HepG2 (cell line): ENCODE measurements around the gene UBE2O. TPM values are rescaled to one million over a fixed set of nuclear protein-coding genes. Genes with fewer than 3 reads are reported as not detected.

Experiments used
- CEBPB ChIP-seq: IDR thresholded peaks from 2 replicates; pipeline ENCODE4 v1.6.1; 2011; ENCODE audit warnings: low read depth, low read length, improper control_type of control experiment, borderline replicate concordance
- CEBPG ChIP-seq: IDR thresholded peaks from 2 replicates; pipeline ENCODE4 v1.6.1; 2016
- HIVEP1 ChIP-seq: sonication (generic); formaldehyde crosslinking; IDR thresholded peaks from 2 replicates; pipeline ENCODE4 v1.4.0; 2020; ENCODE audit warnings: mild to moderate bottlenecking, missing genetic modification reagents
- ZFP91 ChIP-seq: sonication (generic); formaldehyde crosslinking; IDR thresholded peaks from 2 replicates; pipeline ENCODE4 v1.9.0; 2022; ENCODE audit warnings: missing genetic modification reagents, mild to moderate bottlenecking, borderline replicate concordance
- ZNF225 ChIP-seq: sonication (generic); formaldehyde crosslinking; IDR thresholded peaks from 2 replicates; pipeline ENCODE4 v1.4.0; 2020; ENCODE audit warnings: mild to moderate bottlenecking, missing genetic modification reagents
- ZNF616 ChIP-seq: sonication (generic); formaldehyde crosslinking; IDR thresholded peaks from 2 replicates; pipeline ENCODE4 v1.5.0; 2020; ENCODE audit warnings: low read depth, mild to moderate bottlenecking, missing genetic modification reagents
- polyA plus RNA-seq, 8 experiments: library from polyadenylated mRNA; depleted of rRNA in 3 of 8; stranded (reverse) in 7 of 8; unstranded in 1 of 8; fragments of >200 nt; fragmentation: Illumina TruSeq in 4 of 8; extraction: Trizol in 4 of 8; gene quantifications; 2 replicates each; pipeline versions ENCODE4 v1.2.1 to v1.2.3, GENCODE V29; 2011 to 2016; ENCODE audit warnings: low read depth in 4 of 8, missing spikeins in 1 of 8, mixed read lengths in 1 of 8; ENCODE audit not compliant: insufficient read depth in 1 of 8
- total RNA-seq, 5 experiments: library from RNA; depleted of rRNA; stranded (reverse); fragments of >200 nt; fragmentation: Illumina TruSeq; extraction: Trizol; gene quantifications; 2 replicates each; pipeline ENCODE4 v1.2.3, GENCODE V29; 2016; ENCODE audit warnings: low read depth in 1 of 5
- TF ChIP-seq, protein P1 (sequence below): sonication (generic); formaldehyde crosslinking; IDR thresholded peaks from 2 replicates; pipeline ENCODE4 v1.5.1; 2020; ENCODE audit warnings: mild to moderate bottlenecking, missing genetic modification reagents, moderate library complexity

The UBE2O gene
- total and polyA plus RNA-seq, 2 of the 13 experiments (the other 11 are each of a cell fraction or from before 2014, with no cell fraction given): 21.5 to 23.5 TPM

DNA sequence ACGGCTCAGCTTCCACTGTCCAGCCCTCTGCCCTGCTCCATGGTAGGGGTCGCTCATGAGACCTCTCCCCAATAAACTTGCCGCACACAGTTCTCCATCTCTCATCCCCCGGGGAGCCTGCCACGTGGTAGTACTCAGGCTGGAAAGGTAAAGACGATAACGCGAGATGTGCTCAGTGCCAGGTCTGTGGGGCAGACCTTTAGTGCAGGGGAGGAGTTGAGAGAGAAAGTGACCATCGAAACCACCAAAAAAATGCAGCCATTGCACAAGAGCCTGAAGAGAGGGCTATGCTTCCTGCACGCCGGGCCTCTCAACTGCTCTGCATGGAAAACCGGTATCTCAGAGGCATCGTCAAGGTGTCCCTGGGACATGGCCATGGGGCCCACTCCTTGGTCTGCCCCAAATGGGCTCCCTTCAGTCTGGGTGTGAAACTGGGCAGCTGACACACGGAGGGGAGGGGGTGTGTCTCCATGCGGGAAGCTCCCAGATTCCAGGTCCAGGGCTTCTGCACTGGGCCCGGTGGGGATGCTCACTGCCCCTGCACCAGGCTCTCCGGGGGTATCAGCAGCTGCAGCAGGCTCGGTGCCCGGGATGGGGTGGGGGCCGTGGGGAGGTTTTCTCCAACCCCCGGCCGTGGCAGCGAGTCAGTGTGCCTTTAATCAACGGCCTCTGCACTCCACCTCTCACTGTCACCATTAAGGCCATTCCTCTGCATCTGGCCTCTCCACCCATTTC, 9.8 kb upstream of the UBE2O start (continued):
- TF ChIP-seq, protein P1, sequence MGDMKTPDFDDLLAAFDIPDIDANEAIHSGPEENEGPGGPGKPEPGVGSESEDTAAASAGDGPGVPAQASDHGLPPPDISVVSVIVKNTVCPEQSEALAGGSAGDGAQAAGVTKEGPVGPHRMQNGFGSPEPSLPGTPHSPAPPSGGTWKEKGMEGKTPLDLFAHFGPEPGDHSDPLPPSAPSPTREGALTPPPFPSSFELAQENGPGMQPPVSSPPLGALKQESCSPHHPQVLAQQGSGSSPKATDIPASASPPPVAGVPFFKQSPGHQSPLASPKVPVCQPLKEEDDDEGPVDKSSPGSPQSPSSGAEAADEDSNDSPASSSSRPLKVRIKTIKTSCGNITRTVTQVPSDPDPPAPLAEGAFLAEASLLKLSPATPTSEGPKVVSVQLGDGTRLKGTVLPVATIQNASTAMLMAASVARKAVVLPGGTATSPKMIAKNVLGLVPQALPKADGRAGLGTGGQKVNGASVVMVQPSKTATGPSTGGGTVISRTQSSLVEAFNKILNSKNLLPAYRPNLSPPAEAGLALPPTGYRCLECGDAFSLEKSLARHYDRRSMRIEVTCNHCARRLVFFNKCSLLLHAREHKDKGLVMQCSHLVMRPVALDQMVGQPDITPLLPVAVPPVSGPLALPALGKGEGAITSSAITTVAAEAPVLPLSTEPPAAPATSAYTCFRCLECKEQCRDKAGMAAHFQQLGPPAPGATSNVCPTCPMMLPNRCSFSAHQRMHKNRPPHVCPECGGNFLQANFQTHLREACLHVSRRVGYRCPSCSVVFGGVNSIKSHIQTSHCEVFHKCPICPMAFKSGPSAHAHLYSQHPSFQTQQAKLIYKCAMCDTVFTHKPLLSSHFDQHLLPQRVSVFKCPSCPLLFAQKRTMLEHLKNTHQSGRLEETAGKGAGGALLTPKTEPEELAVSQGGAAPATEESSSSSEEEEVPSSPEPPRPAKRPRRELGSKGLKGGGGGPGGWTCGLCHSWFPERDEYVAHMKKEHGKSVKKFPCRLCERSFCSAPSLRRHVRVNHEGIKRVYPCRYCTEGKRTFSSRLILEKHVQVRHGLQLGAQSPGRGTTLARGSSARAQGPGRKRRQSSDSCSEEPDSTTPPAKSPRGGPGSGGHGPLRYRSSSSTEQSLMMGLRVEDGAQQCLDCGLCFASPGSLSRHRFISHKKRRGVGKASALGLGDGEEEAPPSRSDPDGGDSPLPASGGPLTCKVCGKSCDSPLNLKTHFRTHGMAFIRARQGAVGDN: peak; percentile 15; the same call in 1 of the 2 replicates
- TF ChIP-seq CEBPG (CRISPR knock-in tag) (peak; percentile 52), ZNF225 (CRISPR knock-in tag) (0 out of 2 replicates have a peak, but pooled peaks have one; percentile 47), ZFP91 (CRISPR knock-in tag) (peak; percentile 37), CEBPB (peak; percentile 80; the same call in 1 of the 2 replicates), ZNF616 (CRISPR knock-in tag) (no peak), HIVEP1 (CRISPR knock-in tag) (0 out of 2 replicates have a peak, but pooled peaks have one; percentile 36)
